ENCODE measurements around the gene ADGRF1.
A peak's percentile ranks its signal among the peaks of the same experiment; 100 is the strongest.
"Not testable (repeated sequence)": the region's sequence is repeated elsewhere in the genome, so short reads cannot be mapped to it uniquely, and the experiment has no call there.

The ADGRF1 gene

GRCh38 chr6:47042275-47042791 is at the start of gene ADGRF1:
TSS of gene ADGRF1 (minus strand) at chr6:47042332. CDS start at chr6:47029061, 13,271 bp downstream.
- no peak for DNase-seq

- DNase-seq = no peak
Measured at GRCh38 chr6:47090881-47091280, 48.7 kb upstream of the ADGRF1 start.

- not testable (repeated sequence) for DNase-seq
Measured at GRCh38 chr6:47089473-47089872, 47.3 kb upstream of the ADGRF1 start.

DNA sequence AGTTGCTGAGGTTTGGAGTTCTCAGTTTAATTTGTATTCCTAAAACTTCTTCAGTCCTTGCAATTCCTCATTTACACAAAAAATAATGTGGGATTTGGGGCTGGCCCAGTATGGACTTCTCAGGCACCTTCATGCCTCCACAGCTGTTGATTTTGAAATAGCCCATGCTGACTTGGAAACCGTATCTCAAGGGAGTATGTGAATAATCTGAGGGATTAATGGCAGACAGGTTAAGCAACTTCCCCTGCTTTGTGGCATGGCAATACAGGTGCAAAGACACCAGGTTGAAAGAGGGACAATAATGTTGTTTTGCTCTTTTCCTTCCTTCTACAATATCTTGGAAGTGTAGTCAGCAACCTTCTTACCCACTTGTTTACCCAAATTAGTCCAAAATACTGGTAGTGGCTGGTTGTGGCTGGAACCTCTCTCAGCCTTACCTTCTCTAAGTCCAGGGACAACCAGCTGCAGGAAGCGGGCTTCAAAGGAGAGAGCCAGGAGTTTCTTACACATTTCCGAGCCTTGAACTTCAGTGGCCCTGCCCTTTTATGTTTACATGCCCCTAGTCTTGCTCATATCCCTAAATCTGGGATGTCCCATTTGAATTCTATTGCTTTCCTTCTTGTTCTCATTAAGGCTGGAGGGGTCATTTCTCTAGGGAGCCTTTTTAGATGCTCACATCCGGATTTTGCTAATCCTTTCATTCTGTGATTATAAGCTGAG is 44.1 kb upstream of the ADGRF1 start:
- no peak for DNase-seq

DNA sequence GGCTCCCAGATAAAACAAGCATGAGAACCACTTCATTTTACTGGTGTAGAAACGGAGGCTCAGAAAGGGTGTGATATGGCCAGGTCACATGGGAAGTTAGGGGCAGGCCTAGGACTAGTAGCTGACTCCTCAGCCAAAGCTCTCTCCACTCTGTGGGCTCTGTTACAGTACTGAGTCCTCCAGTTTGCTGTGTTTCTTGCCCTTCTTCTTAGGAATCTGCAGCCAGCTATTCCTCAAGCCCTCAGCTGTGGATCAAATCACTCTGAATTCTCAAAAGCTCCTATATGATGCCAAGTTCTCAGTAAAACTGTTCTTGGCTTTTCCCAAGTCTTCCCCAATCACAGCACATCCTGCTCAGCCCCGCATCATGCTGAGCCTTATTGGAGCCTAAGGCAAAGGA is 42.5 kb upstream of the ADGRF1 start:
- no peak for DNase-seq

- DNase-seq = peak; percentile 90 to 91
Measured at GRCh38 chr6:47083586-47084047, 41.5 kb upstream of the ADGRF1 start.

GRCh38 chr6:47080083-47080596 is 38.0 kb upstream of the ADGRF1 start:
- DNase-seq = no peak

- DNase-seq = no peak
Measured at GRCh38 chr6:47079638-47080037, 37.5 kb upstream of the ADGRF1 start.

DNA sequence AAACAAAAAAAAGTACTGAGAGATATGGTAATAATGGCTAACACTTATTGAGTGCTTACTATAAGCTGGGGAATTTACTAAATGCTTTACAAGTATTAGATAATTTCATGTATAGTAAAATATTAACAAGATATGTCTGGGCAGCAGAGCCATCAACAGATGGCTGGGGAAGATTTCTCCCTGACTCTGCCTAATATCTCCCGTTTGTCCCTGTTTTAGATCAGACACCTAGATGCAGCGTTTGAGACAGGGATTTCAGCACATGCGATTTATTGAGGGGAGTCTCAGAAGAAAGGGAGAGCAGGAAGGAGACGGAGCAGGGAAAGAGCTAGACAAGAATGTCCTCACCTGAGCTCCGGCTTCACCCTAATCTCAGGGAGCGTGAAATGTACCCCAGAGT is 36.9 kb upstream of the ADGRF1 start:
- DNase-seq = no peak

- no peak for DNase-seq
Measured at GRCh38 chr6:47076422-47077344, 34.6 kb upstream of the ADGRF1 start.

- DNase-seq = no peak
Measured at GRCh38 chr6:47075741-47076421, 33.7 kb upstream of the ADGRF1 start.

DNA sequence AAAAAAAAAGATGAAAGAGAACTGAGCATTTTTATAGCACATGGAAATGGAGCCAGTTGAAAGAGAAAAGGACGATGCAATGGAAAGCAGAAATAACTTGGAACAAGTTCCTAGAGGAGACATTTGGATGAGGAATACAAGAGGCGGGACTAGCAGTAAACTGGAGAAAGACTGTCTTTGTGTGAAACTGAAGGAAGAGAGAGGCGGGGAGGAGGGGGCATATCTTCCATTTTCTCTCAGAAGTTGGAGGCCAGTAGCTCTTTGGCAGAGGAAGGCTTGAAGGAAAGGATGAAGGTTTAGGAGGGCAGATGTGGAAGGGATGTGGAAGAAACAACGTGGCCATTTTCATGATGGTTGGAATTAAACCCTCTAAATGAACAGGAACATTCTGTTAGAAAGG is 33.0 kb upstream of the ADGRF1 start:
- DNase-seq = no peak

DNA sequence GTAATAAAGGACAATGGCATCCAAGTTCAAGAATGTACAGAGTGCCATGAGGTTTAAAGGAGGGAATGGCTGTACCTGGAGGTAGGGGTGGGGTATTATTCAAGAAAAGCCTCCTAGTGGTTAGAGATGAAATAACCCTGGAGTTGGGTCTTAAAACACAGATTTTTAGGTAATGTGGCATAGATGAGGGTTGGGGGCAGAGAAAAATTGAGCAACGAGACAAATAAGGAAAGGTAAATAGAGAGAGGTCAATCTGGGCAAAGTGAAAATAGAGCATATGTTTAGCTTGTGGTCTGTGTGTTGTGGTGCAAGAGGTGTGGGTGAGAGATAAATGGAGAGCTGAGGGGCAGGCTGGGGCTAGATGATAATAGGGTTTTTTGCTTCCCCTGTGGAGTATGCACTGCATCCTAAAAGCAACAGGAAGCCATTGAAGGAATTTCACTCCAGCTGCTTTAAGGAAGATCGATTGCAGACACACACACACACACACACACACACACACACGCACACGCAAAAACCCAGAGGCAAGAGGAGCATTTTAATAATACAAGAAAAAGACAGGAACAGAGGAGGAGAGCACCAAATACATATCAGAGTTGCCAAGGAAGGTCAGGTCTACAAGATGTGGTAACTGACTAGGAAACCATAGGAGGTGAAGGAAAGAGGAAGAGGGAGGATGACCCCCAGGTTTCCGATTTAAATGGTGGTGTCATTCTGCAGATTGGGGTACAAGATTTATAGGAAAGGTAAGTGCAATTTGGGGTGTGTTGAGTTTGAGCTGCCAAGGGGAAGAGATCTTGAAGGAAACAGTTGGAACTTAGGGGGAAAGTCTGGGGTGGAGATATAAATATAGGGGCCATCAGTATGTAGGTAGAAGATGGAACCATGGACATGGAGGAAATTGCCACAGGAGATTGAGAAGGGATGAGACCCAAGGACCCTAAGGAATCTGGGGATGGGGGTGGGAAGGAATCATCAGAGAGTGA is 31.3 kb upstream of the ADGRF1 start:
- no peak for DNase-seq

GRCh38 chr6:47072667-47073066 is 30.5 kb upstream of the ADGRF1 start:
- DNase-seq = no peak

DNA sequence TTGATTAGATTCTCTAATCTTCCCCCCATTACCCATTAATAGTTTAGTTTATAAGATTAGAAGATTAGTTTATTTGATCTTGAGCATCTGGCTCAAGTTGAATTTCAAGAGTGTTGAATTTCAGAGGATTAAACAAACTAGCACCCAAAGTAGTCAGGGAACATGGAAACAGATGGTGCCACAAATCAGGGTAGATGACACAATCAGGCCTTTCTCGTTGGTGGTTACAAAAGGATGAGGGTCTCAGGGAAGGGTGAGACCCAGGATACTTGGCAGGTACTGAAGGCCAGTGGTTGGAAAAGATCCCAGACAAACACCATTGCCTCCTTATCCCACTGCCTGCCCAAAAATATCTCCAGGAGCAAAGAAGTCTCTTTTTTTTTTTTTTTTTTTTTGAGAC is 29.5 kb upstream of the ADGRF1 start:
- no peak for DNase-seq

DNA sequence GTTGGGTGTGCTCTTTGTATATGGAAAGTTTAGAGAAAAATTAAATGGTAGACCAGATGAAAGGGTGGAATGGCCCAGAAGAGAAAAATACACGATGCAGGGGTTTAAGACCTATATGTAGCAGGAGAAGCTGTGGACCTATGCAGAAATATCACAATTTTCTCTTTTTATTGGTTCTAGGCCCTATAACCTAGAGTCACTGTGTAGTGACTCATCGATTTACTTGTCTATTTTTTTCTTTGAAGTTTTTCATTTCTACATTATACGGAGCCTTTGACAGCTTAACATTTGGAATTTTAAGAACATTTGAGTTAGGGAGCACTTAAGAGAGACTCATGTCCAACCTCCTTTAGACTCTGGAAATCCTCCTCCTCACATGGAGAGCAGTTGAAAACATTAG is 28.3 kb upstream of the ADGRF1 start:
- no peak for DNase-seq

- no peak for DNase-seq
Measured at GRCh38 chr6:47069156-47069555, 27.0 kb upstream of the ADGRF1 start.

DNA sequence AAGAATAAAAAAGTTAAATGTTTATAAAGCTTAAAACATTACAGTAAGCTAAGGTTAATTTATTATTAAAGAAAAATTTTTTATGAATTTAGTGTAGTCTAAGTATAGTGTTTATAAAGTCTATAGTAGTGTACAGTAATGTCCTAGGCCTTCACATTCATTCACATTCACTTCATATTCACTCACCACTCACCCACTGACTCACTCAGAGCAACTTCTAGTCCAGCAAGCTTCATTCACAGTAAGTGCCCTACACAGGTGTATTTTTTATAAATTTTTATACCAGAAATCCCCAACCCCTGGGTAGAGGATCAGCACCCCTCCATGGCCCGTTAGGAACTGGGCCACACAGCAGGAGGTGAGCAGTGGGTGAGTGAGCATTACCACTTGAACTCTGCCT is 24.3 kb upstream of the ADGRF1 start:
- DNase-seq = no peak

DNA sequence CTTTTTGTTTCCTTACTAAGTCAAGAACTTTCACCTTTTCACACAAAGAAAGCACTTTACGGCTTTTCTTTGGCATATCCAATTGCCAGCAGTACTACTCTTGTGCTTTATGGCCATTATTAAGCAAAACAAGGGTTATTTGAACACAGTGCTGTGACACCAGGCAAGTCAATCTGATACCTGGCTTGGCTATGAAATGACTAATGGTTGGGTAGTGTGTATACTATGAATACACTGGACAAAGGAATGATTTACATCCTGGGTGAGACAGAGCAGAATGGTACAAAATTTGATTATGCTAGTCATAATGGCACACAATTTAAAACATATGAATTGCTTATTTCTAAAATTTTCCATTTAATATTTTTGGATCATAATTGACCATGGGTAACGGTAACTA is 22.1 kb upstream of the ADGRF1 start:
- no peak for DNase-seq

DNA sequence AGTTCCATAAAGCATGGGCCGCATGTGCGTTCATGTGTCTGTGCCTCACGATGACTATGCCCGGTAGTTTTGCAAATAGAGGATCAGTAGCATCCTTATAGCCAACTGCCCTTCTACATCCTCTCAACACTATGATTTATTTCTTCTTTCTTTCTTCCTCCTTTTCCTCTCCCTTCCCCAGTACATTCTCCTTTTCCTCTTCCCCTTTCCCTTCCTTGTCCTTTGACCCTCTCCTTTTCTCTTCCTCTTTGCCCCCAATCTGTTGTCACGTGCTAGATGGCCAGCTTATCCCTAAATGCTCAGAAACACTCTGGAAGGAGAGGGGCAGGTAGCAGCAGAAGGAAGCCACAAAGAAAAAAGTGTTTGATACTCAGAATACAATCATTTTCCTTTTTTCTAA is 20.2 kb upstream of the ADGRF1 start:
- no peak for DNase-seq
